Astrocyte (in vitro differentiated cells and primary cell): ENCODE data around the gene ASB18.

Experiments used
- EZH2 ChIP-seq: IDR thresholded peaks from 2 replicates; pipeline ENCODE4 v1.6.1; 2012; ENCODE audit warnings: mild to moderate bottlenecking, low read length, inconsistent platforms; ENCODE audit not compliant: insufficient read depth
- TF ChIP-seq, protein P1 (sequence below): IDR thresholded peaks from 2 replicates; pipeline ENCODE4 v1.5.1; 2011; ENCODE audit warnings: low read depth, mild to moderate bottlenecking, inconsistent platforms, low read length, moderate library complexity; ENCODE audit not compliant: insufficient read depth

- TF ChIP-seq, protein P1, sequence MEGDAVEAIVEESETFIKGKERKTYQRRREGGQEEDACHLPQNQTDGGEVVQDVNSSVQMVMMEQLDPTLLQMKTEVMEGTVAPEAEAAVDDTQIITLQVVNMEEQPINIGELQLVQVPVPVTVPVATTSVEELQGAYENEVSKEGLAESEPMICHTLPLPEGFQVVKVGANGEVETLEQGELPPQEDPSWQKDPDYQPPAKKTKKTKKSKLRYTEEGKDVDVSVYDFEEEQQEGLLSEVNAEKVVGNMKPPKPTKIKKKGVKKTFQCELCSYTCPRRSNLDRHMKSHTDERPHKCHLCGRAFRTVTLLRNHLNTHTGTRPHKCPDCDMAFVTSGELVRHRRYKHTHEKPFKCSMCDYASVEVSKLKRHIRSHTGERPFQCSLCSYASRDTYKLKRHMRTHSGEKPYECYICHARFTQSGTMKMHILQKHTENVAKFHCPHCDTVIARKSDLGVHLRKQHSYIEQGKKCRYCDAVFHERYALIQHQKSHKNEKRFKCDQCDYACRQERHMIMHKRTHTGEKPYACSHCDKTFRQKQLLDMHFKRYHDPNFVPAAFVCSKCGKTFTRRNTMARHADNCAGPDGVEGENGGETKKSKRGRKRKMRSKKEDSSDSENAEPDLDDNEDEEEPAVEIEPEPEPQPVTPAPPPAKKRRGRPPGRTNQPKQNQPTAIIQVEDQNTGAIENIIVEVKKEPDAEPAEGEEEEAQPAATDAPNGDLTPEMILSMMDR = no peak
- no peak for TF ChIP-seq EZH2
Observed at GRCh38 chr2:236159778-236160170, 104.4 kb downstream of the ASB18 start.
